Neuronal stem cell (in vitro differentiated cells): ENCODE results near the gene MED17.

ENCODE experiments used
- DNase-seq: peaks from one replicate; pipeline ENCODE4 v3.0.0-alpha.2; 2013; ENCODE audit warnings: low spot score
- H2AFZ ChIP-seq: one replicate; pipeline ENCODE4 v1.6.1; 2013; ENCODE audit warnings: mild to moderate bottlenecking, low read length, inconsistent platforms
- H2AK5ac ChIP-seq: 2 replicates; pipeline ENCODE4 v1.6.1; 2013; ENCODE audit warnings: low read depth, mild to moderate bottlenecking, inconsistent platforms, low read length, moderate library complexity, mixed read lengths
- H2BK120ac ChIP-seq: 2 replicates; pipeline ENCODE4 v1.6.1; 2013; ENCODE audit warnings: low read depth, mild to moderate bottlenecking, inconsistent platforms, low read length, moderate library complexity, mixed read lengths
- H2BK12ac ChIP-seq: one replicate; pipeline ENCODE4 v1.6.1; 2013; ENCODE audit warnings: low read length, inconsistent platforms
- H2BK15ac ChIP-seq: 2 replicates; pipeline ENCODE4 v1.6.1; 2013; ENCODE audit warnings: mild to moderate bottlenecking, low read length, inconsistent platforms, mixed read lengths
- H2BK5ac ChIP-seq: one replicate; pipeline ENCODE4 v1.6.1; 2013; ENCODE audit warnings: inconsistent platforms, mild to moderate bottlenecking, low read length, moderate library complexity
- H3K14ac ChIP-seq: one replicate; pipeline ENCODE4 v1.6.1; 2013; ENCODE audit warnings: low read length, inconsistent platforms
- H3K18ac ChIP-seq: 2 replicates; pipeline ENCODE4 v1.6.1; 2013; ENCODE audit warnings: low read length, inconsistent platforms
- H3K23ac ChIP-seq: 2 replicates; pipeline ENCODE4 v1.6.1; 2013; ENCODE audit warnings: low read depth, mild to moderate bottlenecking, mixed read lengths, low read length, inconsistent platforms; ENCODE audit not compliant: poor library complexity
- H3K27ac ChIP-seq: replicated peaks from 3 replicates; pipeline ENCODE4 v1.5.1; 2013; ENCODE audit warnings: low read length, inconsistent platforms
- H3K27me3 ChIP-seq, 3 experiments: 2 replicates each; pipeline ENCODE4 v1.6.1; 2013; ENCODE audit warnings: low read length in 3 of 3, mild to moderate bottlenecking in 2 of 3, inconsistent platforms in 1 of 3, low read depth in 1 of 3, mixed read lengths in 1 of 3, moderate library complexity in 1 of 3; ENCODE audit not compliant: control insufficient read depth in 3 of 3, insufficient read depth in 3 of 3
- H3K36me3 ChIP-seq, 2 donors: replicated peaks in 1 of 2; 2 replicates each; pipeline ENCODE4 v1.6.1; 2013; ENCODE audit warnings: low read length in 2 of 2; ENCODE audit not compliant: control insufficient read depth in 2 of 2, insufficient read depth in 2 of 2
- H3K4ac ChIP-seq: 2 replicates; pipeline ENCODE4 v1.6.1; 2013; ENCODE audit warnings: inconsistent platforms, mild to moderate bottlenecking, low read length, moderate library complexity
- H3K4me1 ChIP-seq, 2 donors: 1 replicate in 1 of 2; 2 replicates in 1 of 2; pipeline ENCODE4 v1.6.1; 2013; ENCODE audit warnings: low read length in 2 of 2, low read depth in 1 of 2; ENCODE audit not compliant: control insufficient read depth in 2 of 2, insufficient read depth in 1 of 2
- H3K4me2 ChIP-seq: one replicate; pipeline ENCODE4 v1.6.1; 2013; ENCODE audit warnings: mild to moderate bottlenecking, low read length, inconsistent platforms; ENCODE audit not compliant: insufficient read depth, poor library complexity, severe bottlenecking
- H3K4me3 ChIP-seq, 2 donors: 2 replicates each; pipeline ENCODE4 v1.5.1; 2013; ENCODE audit warnings: low read length in 2 of 2, mild to moderate bottlenecking in 2 of 2, inconsistent platforms in 1 of 2, moderate library complexity in 1 of 2
- H3K79me1 ChIP-seq: one replicate; pipeline ENCODE4 v1.6.1; 2013; ENCODE audit warnings: low read depth, mild to moderate bottlenecking, inconsistent platforms, low read length, moderate library complexity
- H3K9ac ChIP-seq: one replicate; pipeline ENCODE4 v1.6.1; 2013; ENCODE audit warnings: mild to moderate bottlenecking, low read depth, low read length, inconsistent platforms; ENCODE audit not compliant: poor library complexity
- H3K9me3 ChIP-seq, 2 donors: replicated peaks in 1 of 2; 2 replicates each; pipeline versions ENCODE3 to v1.6.1; 2013; ENCODE audit warnings: low read length in 2 of 2, mild to moderate bottlenecking in 2 of 2, inconsistent platforms in 1 of 2, low read depth in 1 of 2, mixed read lengths in 1 of 2, moderate library complexity in 1 of 2; ENCODE audit not compliant: control insufficient read depth in 2 of 2, insufficient read depth in 1 of 2
- H4K8ac ChIP-seq: one replicate; pipeline ENCODE4 v1.6.1; 2013; ENCODE audit warnings: low read depth, mild to moderate bottlenecking, inconsistent platforms, low read length, moderate library complexity
- H4K91ac ChIP-seq: one replicate; pipeline ENCODE4 v1.6.1; 2013; ENCODE audit warnings: low read length, low read depth, mild to moderate bottlenecking, inconsistent platforms; ENCODE audit not compliant: poor library complexity
- WGBS, 2 donors: extraction: QIAGEN DNeasy Blood & Tissue Kit; methylation state at CpG; one replicate each; pipeline ENCODE4 v1.1.7; 2013; ENCODE audit warnings: missing lambda C conversion rate in 2 of 2, mixed read lengths in 1 of 2; ENCODE audit not compliant: insufficient read length in 2 of 2, insufficient replicate concordance in 1 of 2; ENCODE audit errors: extremely low coverage in 2 of 2; 5-methylcytosine and 5-hydroxymethylcytosine counted together

Gene MED17

DNA sequence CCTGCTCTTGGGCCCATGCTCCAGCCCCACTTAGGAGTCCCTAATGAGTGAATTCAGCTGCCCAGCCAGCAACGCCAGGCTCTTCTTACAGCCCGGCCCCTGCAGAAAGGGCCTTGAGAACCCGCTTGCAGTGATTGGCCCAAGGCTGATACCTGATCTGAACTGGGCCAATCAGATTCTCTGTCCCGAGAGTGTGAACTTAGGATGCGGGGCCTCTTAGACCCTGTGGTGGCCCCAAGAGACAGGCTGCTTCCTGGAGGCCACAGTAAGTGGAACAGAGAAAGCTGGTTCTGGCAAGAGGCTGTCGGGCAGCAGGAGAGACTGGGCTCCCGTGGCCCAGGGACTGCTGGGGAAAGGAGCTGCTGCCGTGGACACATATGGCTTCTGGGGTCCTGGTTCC, 54.9 kb downstream of the MED17 start:
- DNase-seq, result no peak
- no peak overlapping the region for H2BK15ac ChIP-seq
- no CpG with 5 or more reads among the region's 8 CpGs for WGBS, 2 donors

DNA sequence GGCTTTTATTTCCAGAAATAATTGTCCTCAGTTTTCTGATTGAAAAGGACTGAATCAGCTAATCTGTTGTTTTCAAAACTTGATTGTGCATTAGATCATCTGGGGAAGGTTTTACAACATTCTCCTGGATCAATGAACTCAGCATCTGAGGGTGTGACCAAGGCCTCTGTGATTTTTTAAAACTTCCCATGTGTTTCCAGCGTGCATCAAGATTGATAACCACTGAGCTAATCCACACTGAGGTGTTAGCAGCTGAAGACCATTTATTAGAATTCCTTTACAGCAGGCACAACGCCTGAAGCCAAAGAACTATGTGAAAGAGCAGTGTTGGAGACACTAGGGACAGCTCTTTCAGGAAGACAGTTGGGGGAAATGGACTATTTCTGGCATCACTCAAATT, 56.1 kb downstream of the MED17 start:
- Histone ChIP-seq H3K4me1 (no peaks in the 10 kb centered on the region), H2BK120ac (no peak overlapping the region), H3K27me3 (peaks cover 0 to 8% (median 0%) of the 10 kb centered on the region in 3 experiments), H3K79me1 (no peaks in the 10 kb centered on the region), H3K9ac (no peak overlapping the region), H2BK5ac (no peak overlapping the region), H2AFZ (no peak overlapping the region), H2AK5ac (no peak overlapping the region), H4K8ac (no peak overlapping the region), H3K23ac (no peak overlapping the region), H2BK15ac (no peak overlapping the region), H3K9me3 (no peaks in the 10 kb centered on the region), H3K14ac (no peak overlapping the region), H3K4me2 (no peak overlapping the region), H2BK12ac (no peak overlapping the region), H3K4me3 (no peak overlapping the region), H3K27ac (no peak overlapping the region), H3K36me3 (no peaks in the 10 kb centered on the region), H3K4ac (no peak overlapping the region), H3K18ac (no peak overlapping the region), H4K91ac (no peak overlapping the region)
- WGBS, 2 donors, result no CpG with 5 or more reads among the region's 2 CpGs
- DNase-seq, result no peak

More for the DNA sequence above, 54.9 kb downstream of the MED17 start:
- H3K23ac ChIP-seq, result no peak overlapping the region
- H3K36me3 ChIP-seq, result no peaks in the 10 kb centered on the region
- no peak overlapping the region for H3K27ac ChIP-seq
- H2AK5ac ChIP-seq, result peak overlapping the region; percentile 53
- H2BK12ac ChIP-seq, result peak overlapping the region; percentile 34
- H2BK120ac ChIP-seq, result no peak overlapping the region
- H3K9ac ChIP-seq, result no peak overlapping the region
- no peak overlapping the region for H4K8ac ChIP-seq
- no peak overlapping the region for H3K4me2 ChIP-seq
- peak overlapping the region; percentile 7 for H2AFZ ChIP-seq
- no peak overlapping the region for H3K4me3 ChIP-seq
- no peaks in the 10 kb centered on the region for H3K4me1 ChIP-seq
- no peak overlapping the region for H3K18ac ChIP-seq
- H2BK5ac ChIP-seq, result no peak overlapping the region
- H3K4ac ChIP-seq, result no peak overlapping the region
- H3K9me3 ChIP-seq, result no peaks in the 10 kb centered on the region
- H3K79me1 ChIP-seq, result no peaks in the 10 kb centered on the region
- peaks cover 0 to 3% (median 0%) of the 10 kb centered on the region in 3 experiments for H3K27me3 ChIP-seq
- H3K14ac ChIP-seq, result no peak overlapping the region
- H4K91ac ChIP-seq, result no peak overlapping the region

DNA sequence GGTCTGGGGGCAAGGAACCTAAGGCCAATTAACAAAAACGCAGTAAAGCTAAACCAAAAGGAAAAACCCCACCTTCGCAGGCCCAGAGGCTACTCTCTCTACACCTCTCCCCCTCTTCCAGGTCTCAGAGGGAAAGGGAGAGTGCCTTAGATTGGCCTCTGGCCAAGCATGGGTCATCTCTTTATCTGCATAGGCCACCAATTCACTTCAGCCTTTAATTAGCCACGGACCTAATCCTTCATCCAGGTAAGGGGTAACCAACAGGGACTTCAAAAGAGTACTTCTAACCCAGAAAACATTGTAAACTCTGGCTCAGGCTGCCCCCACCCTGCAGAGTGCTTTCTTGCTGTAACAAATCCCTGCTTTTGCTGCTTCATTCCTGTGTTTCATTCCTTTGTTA, 56.9 kb downstream of the MED17 start:
- no peak overlapping the region for H2BK120ac ChIP-seq
- H3K23ac ChIP-seq, result no peak overlapping the region
- no peak overlapping the region for H4K91ac ChIP-seq
- peaks cover 0 to 8% (median 0%) of the 10 kb centered on the region in 3 experiments for H3K27me3 ChIP-seq
- H2BK5ac ChIP-seq, result no peak overlapping the region
- H3K27ac ChIP-seq, result no peak overlapping the region
- no peaks in the 10 kb centered on the region for H3K9me3 ChIP-seq
- no peak overlapping the region for H3K4me3 ChIP-seq
- no peak overlapping the region for H3K18ac ChIP-seq
- no peak overlapping the region for H2BK12ac ChIP-seq
- no peak overlapping the region for H3K4ac ChIP-seq
- no peak overlapping the region for H3K4me2 ChIP-seq
- DNase-seq, result no peak
- H4K8ac ChIP-seq, result no peak overlapping the region
- H2AK5ac ChIP-seq, result no peak overlapping the region
- no peak overlapping the region for H2BK15ac ChIP-seq
- WGBS, 2 donors, result no CpG with 5 or more reads among the region's 3 CpGs
- no peaks in the 10 kb centered on the region for H3K79me1 ChIP-seq
- H3K14ac ChIP-seq, result no peak overlapping the region
- no peaks in the 10 kb centered on the region for H3K4me1 ChIP-seq
- H2AFZ ChIP-seq, result no peak overlapping the region
- H3K36me3 ChIP-seq, result no peaks in the 10 kb centered on the region
- no peak overlapping the region for H3K9ac ChIP-seq

DNA sequence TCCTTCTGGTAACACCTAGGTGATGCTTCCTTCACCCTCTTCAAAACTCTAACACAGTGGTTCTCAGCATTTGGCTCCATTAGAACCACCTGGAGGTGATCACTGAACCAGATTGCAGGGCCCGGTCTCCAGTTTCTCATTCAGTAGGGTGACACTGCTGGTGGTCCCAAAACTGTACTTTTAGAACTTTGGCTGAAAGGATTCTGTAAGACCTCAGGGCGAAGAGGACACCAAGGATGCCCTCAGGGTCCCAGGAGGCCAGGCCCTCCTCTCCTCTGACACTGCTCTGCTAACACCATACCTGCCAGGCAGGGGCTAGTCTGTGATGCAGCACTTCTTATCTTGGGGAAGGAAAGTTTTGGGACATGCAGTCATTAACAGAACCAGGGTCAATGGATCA, 57.4 kb downstream of the MED17 start:
- H3K4me1 ChIP-seq, result no peaks in the 10 kb centered on the region
- H3K9ac ChIP-seq, result no peak overlapping the region
- H3K79me1 ChIP-seq, result no peaks in the 10 kb centered on the region
- no CpG with 5 or more reads among the region's 2 CpGs for WGBS, 2 donors
- no peak for DNase-seq
- no peak overlapping the region for H3K4ac ChIP-seq
- H2BK5ac ChIP-seq, result no peak overlapping the region
- no peak overlapping the region for H4K8ac ChIP-seq
- no peak overlapping the region for H3K27ac ChIP-seq
- H3K4me2 ChIP-seq, result no peak overlapping the region
- no peak overlapping the region for H2BK120ac ChIP-seq
- H2BK15ac ChIP-seq, result no peak overlapping the region
- H3K18ac ChIP-seq, result no peak overlapping the region
- no peak overlapping the region for H2BK12ac ChIP-seq
- no peaks in the 10 kb centered on the region for H3K9me3 ChIP-seq
- H3K27me3 ChIP-seq, result peaks cover 0 to 8% (median 0%) of the 10 kb centered on the region in 3 experiments
- no peak overlapping the region for H2AFZ ChIP-seq
- H4K91ac ChIP-seq, result no peak overlapping the region
- no peak overlapping the region for H3K14ac ChIP-seq
- H3K23ac ChIP-seq, result no peak overlapping the region
- H2AK5ac ChIP-seq, result no peak overlapping the region
- H3K36me3 ChIP-seq, result no peaks in the 10 kb centered on the region
- no peak overlapping the region for H3K4me3 ChIP-seq
